Sigmoid colon (tissue), 7 donors: ENCODE results near the gene NCKAP5. TPM values are rescaled to one million over a fixed set of nuclear protein-coding genes. Genes with fewer than 3 reads are reported as not detected.
"Not testable (repeated sequence)": the region's sequence is repeated elsewhere in the genome, so short reads cannot be mapped to it uniquely, and the experiment has no call there.

Experiments used
- DNase-seq: peaks from one replicate; pipeline ENCODE4 v3.0.0-alpha.2; 2019
- H3K27ac ChIP-seq, 4 donors: fragments of 200-600 bp; sonication (generic); one replicate each; pipeline ENCODE4 v1.5.1; 2016 to 2019; ENCODE audit warnings: mild to moderate bottlenecking in 1 of 4
- H3K27me3 ChIP-seq, 3 donors: fragments of 200-600 bp; sonication (generic); one replicate each; pipeline ENCODE4 v1.5.1; 2019; ENCODE audit warnings: mild to moderate bottlenecking in 1 of 3
- H3K36me3 ChIP-seq, 4 donors: fragments of 200-600 bp; sonication (generic); one replicate each; pipeline ENCODE4 v1.5.1; 2016 to 2019
- H3K4me1 ChIP-seq, 4 donors: fragments of 200-600 bp; sonication (generic); one replicate each; pipeline ENCODE4 v1.5.1; 2017 to 2019
- H3K4me3 ChIP-seq, 4 donors: fragments of 200-600 bp; sonication (generic); one replicate each; pipeline ENCODE4 v1.5.1; 2017 to 2019; ENCODE audit warnings: mild to moderate bottlenecking in 2 of 4, moderate library complexity in 1 of 4
- H3K9me3 ChIP-seq, 4 donors: fragments of 200-600 bp in 3 of 4; sonication (generic) in 3 of 4; one replicate each; pipeline versions ENCODE4 v1.5.1 to v1.6.1; 2013 to 2019
- EP300 ChIP-seq, 4 donors: sonication (generic); formaldehyde crosslinking; IDR thresholded peaks; one replicate each; pipeline ENCODE4 v1.6.1; 2017; ENCODE audit warnings: antibody characterized with exemption in 4 of 4
- POLR2A ChIP-seq, 2 donors: fragments of 450-650 bp; IDR thresholded peaks; one replicate each; pipeline ENCODE4 v1.6.1; 2016; ENCODE audit warnings: antibody characterized with exemption in 2 of 2, mild to moderate bottlenecking in 2 of 2, moderate library complexity in 2 of 2
- POLR2AphosphoS5 ChIP-seq, 4 donors: sonication (generic); formaldehyde crosslinking; IDR thresholded peaks; one replicate each; pipeline ENCODE4 v1.6.1; 2017; ENCODE audit warnings: antibody characterized with exemption in 4 of 4
- WGBS, 2 donors: extraction: QIAGEN DNeasy Blood & Tissue Kit; methylation state at CpG; one replicate each; pipeline ENCODE4 v1.1.7; 2013; 5-methylcytosine and 5-hydroxymethylcytosine counted together
- intact Hi-C: fragments of 100-400 bp; cut with DNase I; formaldehyde crosslinking; loops from one replicate; pipeline ENCODE4 v1.15.1; 2023
- polyA plus RNA-seq, 3 donors: library from polyadenylated mRNA; stranded (reverse); fragments of 200-250 nt; gene quantifications; one replicate each; pipeline ENCODE4 v1.2.3, GENCODE V29; 2013
- total RNA-seq, 4 donors: library from RNA; depleted of rRNA; stranded (reverse); fragments of >200 nt; gene quantifications; one replicate each; pipeline ENCODE4 v1.1.0, GENCODE V29; 2016
- TF ChIP-seq, protein P1 (sequence below), 4 experiments: fragments of 450-650 bp in 3 of 4; fragments of 200-600 bp in 1 of 4; IDR thresholded peaks; one replicate each; pipeline ENCODE4 v1.5.1; 2016 to 2019; ENCODE audit warnings: antibody characterized with exemption in 4 of 4, mild to moderate bottlenecking in 3 of 4, moderate library complexity in 2 of 4
- donor health status: healthy with polysubstance abuse.
- donor health status: Bipolar disorder and iron deficiency.
- donor health status: healthy.

NCKAP5 gene
- total and polyA plus RNA-seq, 7 donors = under 0.01 to 3.7 (median 0.60) TPM

DNA sequence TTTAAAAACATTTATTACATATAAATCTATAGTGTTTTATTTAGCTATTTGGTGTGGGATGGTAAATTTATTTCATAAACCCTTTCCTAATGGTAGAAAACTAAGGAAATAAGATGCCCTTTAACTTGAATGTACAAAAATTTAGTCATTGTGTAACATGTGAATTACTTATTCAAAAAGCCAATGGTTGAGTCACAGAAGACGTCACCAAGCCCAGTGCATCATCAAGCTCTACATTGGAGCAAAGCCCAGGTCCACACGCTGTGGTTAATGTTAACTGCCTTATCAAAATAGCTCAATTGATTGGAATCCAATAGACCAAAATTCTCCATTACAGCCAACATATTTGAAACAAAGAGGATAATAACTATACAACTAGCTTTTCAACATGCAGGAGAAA, 752.7 kb downstream of the NCKAP5 start:
- H3K4me1 ChIP-seq = no peaks in the 10 kb centered on the region
- no peak for DNase-seq

DNA sequence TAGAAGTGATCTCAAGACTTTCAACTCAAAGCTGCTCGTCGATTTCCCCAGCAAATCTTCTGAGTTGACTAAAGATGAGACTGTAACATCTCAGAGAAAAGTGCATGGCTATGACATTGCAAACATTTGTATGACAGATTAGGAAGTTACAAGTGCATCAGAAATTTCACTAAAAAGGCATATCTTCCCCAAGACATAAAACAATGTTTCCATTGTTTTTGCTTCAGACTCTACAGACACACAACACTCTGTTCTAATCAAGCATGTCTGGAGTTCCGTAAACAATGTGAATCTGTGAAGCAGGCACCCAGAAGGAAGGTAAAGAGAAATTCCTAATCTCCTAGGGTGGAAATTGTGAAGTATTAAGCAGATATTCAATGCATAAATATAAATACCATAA, 753.6 kb downstream of the NCKAP5 start:
- Histone ChIP-seq H3K27me3 (peaks cover 0 to 4% (median 0%) of the 10 kb centered on the region in 3 donors), H3K9me3 (no peaks in the 10 kb centered on the region), H3K27ac (no peak overlapping the region), H3K36me3 (no peaks in the 10 kb centered on the region), H3K4me1 (no peaks in the 10 kb centered on the region), H3K4me3 (no peak overlapping the region)
- intact Hi-C loops = no loop called here
- DNase-seq = no peak
- WGBS, 2 donors = 81 to 87% methylated on average over 3 of the region's 3 CpGs
- no peak for TF ChIP-seq POLR2A (IDR thresholded peaks at IDR 0.05)
- TF ChIP-seq, protein P1, sequence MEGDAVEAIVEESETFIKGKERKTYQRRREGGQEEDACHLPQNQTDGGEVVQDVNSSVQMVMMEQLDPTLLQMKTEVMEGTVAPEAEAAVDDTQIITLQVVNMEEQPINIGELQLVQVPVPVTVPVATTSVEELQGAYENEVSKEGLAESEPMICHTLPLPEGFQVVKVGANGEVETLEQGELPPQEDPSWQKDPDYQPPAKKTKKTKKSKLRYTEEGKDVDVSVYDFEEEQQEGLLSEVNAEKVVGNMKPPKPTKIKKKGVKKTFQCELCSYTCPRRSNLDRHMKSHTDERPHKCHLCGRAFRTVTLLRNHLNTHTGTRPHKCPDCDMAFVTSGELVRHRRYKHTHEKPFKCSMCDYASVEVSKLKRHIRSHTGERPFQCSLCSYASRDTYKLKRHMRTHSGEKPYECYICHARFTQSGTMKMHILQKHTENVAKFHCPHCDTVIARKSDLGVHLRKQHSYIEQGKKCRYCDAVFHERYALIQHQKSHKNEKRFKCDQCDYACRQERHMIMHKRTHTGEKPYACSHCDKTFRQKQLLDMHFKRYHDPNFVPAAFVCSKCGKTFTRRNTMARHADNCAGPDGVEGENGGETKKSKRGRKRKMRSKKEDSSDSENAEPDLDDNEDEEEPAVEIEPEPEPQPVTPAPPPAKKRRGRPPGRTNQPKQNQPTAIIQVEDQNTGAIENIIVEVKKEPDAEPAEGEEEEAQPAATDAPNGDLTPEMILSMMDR (IDR thresholded peaks at IDR 0.05) = no peak
- no peak for TF ChIP-seq EP300 (IDR thresholded peaks at IDR 0.05)
- no peak for TF ChIP-seq POLR2AphosphoS5 (IDR thresholded peaks at IDR 0.05)

More for the DNA sequence above, 752.7 kb downstream of the NCKAP5 start:
- WGBS, 2 donors = 91 to 93% methylated on average over 2 of the region's 2 CpGs
- H3K9me3 ChIP-seq = no peaks in the 10 kb centered on the region
- peaks cover 0 to 4% (median 0%) of the 10 kb centered on the region in 3 donors for H3K27me3 ChIP-seq
- no peak overlapping the region for H3K4me3 ChIP-seq
- TF ChIP-seq, protein P1 (IDR thresholded peaks at IDR 0.05) = no peak
- TF ChIP-seq EP300 (IDR thresholded peaks at IDR 0.05) (no peak), POLR2A (IDR thresholded peaks at IDR 0.05) (no peak), POLR2AphosphoS5 (IDR thresholded peaks at IDR 0.05) (no peak)
- H3K36me3 ChIP-seq = no peaks in the 10 kb centered on the region
- H3K27ac ChIP-seq = no peak overlapping the region
- intact Hi-C loops = no loop called here

DNA sequence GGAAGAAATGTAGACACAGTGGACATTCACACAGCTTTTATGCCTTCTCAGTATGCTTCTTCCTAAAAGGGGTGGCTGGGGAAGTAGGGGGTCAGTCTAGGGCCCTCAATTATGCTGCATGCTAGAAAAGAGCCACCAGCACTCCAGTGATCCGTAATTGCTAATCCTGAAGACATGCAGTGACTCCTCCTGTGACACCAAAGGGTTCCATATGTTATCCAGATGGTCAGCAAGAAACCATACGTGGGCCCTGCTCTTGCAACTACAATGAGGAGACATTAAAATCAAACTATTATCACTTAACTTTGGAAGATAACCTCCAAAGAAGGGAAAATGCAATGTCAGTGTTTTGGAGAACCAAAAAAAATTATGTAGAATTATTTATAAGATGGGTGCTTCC, 754.8 kb downstream of the NCKAP5 start:
- 74 to 81% methylated on average over 2 of the region's 2 CpGs for WGBS, 2 donors
- intact Hi-C loops = no loop called here
- Histone ChIP-seq H3K4me1 (no peaks in the 10 kb centered on the region), H3K36me3 (no peaks in the 10 kb centered on the region), H3K27me3 (peaks cover 0 to 4% (median 0%) of the 10 kb centered on the region in 3 donors), H3K9me3 (no peaks in the 10 kb centered on the region), H3K27ac (no peak overlapping the region), H3K4me3 (no peak overlapping the region)
- DNase-seq = no peak
- TF ChIP-seq POLR2A (IDR thresholded peaks at IDR 0.05) (no peak), EP300 (IDR thresholded peaks at IDR 0.05) (no peak), POLR2AphosphoS5 (IDR thresholded peaks at IDR 0.05) (no peak)
- TF ChIP-seq, protein P1 (IDR thresholded peaks at IDR 0.05) = no peak

- H3K4me1 ChIP-seq = no peaks in the 10 kb centered on the region
- H3K27ac ChIP-seq = no peak overlapping the region
- H3K36me3 ChIP-seq = no peaks in the 10 kb centered on the region
- no peak overlapping the region for H3K4me3 ChIP-seq
- H3K9me3 ChIP-seq = peaks cover 0 to 10% (median 0%) of the 10 kb centered on the region in 4 donors
- peaks cover 0 to 4% (median 0%) of the 10 kb centered on the region in 3 donors for H3K27me3 ChIP-seq
- no peak for DNase-seq
- no peak for TF ChIP-seq POLR2AphosphoS5 (IDR thresholded peaks at IDR 0.05)
- no peak for TF ChIP-seq POLR2A (IDR thresholded peaks at IDR 0.05)
- no peak for TF ChIP-seq EP300 (IDR thresholded peaks at IDR 0.05)
- TF ChIP-seq, protein P1 (IDR thresholded peaks at IDR 0.05) = no peak
- intact Hi-C loops = no loop called here
- WGBS, 2 donors = 81 to 82% methylated on average over 9 of the region's 9 CpGs
Measured at GRCh38 chr2:132811148-132811915, 756.9 kb downstream of the NCKAP5 start.

DNA sequence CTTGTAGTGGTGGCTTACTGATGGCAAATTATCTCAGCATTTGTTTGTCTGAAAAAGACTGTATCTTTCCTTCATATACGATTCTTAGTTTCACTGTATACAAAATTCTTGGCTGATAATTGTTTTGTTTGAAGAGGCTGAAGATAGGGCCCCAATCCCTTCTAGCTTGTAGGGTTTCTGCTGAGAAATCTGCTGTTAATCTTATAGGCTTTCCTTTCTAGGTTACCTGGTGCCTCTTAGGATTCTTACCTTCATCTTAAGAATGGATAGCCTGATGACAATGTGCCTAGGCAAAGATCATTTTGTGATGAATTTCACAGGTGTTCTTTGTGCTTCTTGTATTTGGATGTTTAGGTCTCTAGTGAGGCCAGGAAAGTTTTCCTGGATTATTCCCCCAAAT, 758.3 kb downstream of the NCKAP5 start:
- H3K36me3 ChIP-seq, intact Hi-C loops, DNase-seq, H3K4me3 ChIP-seq, H3K27me3 ChIP-seq, H3K27ac ChIP-seq, H3K4me1 ChIP-seq: not testable (repeated sequence)
- WGBS, 2 donors = 79 to 84% methylated on average over 1 of the region's 1 CpG
- H3K9me3 ChIP-seq = peaks cover 0 to 10% (median 0%) of the 10 kb centered on the region in 4 donors
